Right cardiac atrium (tissue), 5 donors: Measurements from ENCODE around the gene SEL1L. TPM values are rescaled to one million over a fixed set of nuclear protein-coding genes. Genes with fewer than 3 reads are reported as not detected.
"Not testable (repeated sequence)": the region's sequence is repeated elsewhere in the genome, so short reads cannot be mapped to it uniquely, and the experiment has no call there.

Experiments used
- ATAC-seq, 2 donors: fragments of 200-7000 bp; cut with Tn5 transposase; one replicate each; pipeline versions ENCODE4 v1.8.0 to v1.9.1; 2020; ENCODE audit warnings: moderate library complexity in 2 of 2, mild to moderate bottlenecking in 1 of 2
- DNase-seq, 3 donors: peaks; one replicate each; pipeline ENCODE4 v3.0.0-alpha.2; 2020
- H3K27ac ChIP-seq: one replicate; pipeline ENCODE4 v1.5.1; 2013; ENCODE audit warnings: mild to moderate bottlenecking, low read length, control low read depth, moderate library complexity
- H3K27me3 ChIP-seq: one replicate; pipeline ENCODE4 v1.6.1; 2013; ENCODE audit not compliant: control insufficient read depth, insufficient read depth
- H3K4me1 ChIP-seq: one replicate; pipeline ENCODE4 v1.6.1; 2013; ENCODE audit warnings: low read length; ENCODE audit not compliant: control insufficient read depth, insufficient read depth
- H3K4me3 ChIP-seq: one replicate; pipeline ENCODE4 v1.5.1; 2013; ENCODE audit warnings: low read length, control low read depth
- H3K9me3 ChIP-seq: one replicate; pipeline ENCODE4 v1.6.1; 2013; ENCODE audit warnings: low read length; ENCODE audit not compliant: control insufficient read depth
- WGBS: extraction: QIAGEN DNeasy Blood & Tissue Kit; methylation state at CpG from one replicate; pipeline ENCODE4 v1.1.7; 2013; 5-methylcytosine and 5-hydroxymethylcytosine counted together
- intact Hi-C, 4 donors: fragments of 100-400 bp; cut with DNase I; formaldehyde crosslinking; loops; one replicate each; pipeline versions ENCODE4 v1.11.0 to v1.14.0; 2022 to 2023
- polyA plus RNA-seq: library from polyadenylated mRNA; stranded (reverse); fragments of 200-250 nt; gene quantifications from one replicate; pipeline ENCODE4 v1.2.3, GENCODE V29; 2013
- total RNA-seq, 4 donors: library from RNA; stranded (reverse); fragmentation: NEBNext Ultra II Directional; extraction: Animal tissue kit (Norgen Biotek cat#: 25700); gene quantifications; one replicate each; pipeline ENCODE4 v1.2.1, GENCODE V29; 2021
- donor health status: healthy with polysubstance abuse.
- donor health status: DM: no; HTN: yes; CAD: no.
- donor health status: DM: no; HTN: no; CAD: no.
- donor health status: DM: no; HTN: yes; CAD: no; lungs with severe emphysema.
- donor health status: DM: yes; HTN: yes; CAD: no.

The SEL1L gene
- total and polyA plus RNA-seq, 5 donors = 13.9 to 77.7 (median 61.7) TPM

DNA sequence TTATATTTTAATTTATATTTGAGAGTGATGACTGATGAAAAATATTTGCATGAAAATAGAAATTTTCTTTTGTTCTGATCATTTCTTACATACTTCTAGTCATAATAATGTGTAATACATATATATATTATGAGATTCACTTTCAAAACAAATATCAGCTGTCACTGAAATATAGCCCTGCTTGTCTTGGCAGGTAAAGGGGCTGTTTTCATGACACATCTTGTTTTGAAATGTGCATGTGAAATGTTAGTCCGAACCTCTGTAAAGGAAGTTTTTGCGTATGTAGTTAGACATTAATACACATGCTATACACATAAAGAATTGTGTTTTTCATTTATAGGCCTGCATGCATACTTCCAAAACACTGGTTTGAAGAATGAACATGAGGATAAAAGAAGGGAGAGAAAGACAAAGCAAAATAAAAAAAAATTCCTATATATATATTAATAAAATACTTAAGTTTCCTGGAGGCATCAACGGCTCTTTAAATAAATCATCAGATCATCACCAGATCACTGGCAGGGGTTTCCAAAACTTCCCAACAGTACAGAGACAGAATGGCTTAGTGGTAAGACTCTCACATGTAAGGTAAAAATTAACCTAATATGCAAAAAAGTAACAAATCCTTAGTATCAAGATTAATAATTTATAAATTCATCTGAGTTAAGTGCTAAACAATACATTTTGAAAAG, 60.1 kb downstream of the SEL1L start:
- Histone ChIP-seq H3K4me1 (no peaks in the 10 kb centered on the region), H3K4me3 (no peak overlapping the region), H3K27me3 (no peaks in the 10 kb centered on the region), H3K27ac (no peak overlapping the region), H3K9me3 (no peaks in the 10 kb centered on the region)
- intact Hi-C loops = no loop called here
- WGBS = 77% methylated on average over 3 of the region's 3 CpGs
- DNase-seq = no peak
- no peak for ATAC-seq

DNA sequence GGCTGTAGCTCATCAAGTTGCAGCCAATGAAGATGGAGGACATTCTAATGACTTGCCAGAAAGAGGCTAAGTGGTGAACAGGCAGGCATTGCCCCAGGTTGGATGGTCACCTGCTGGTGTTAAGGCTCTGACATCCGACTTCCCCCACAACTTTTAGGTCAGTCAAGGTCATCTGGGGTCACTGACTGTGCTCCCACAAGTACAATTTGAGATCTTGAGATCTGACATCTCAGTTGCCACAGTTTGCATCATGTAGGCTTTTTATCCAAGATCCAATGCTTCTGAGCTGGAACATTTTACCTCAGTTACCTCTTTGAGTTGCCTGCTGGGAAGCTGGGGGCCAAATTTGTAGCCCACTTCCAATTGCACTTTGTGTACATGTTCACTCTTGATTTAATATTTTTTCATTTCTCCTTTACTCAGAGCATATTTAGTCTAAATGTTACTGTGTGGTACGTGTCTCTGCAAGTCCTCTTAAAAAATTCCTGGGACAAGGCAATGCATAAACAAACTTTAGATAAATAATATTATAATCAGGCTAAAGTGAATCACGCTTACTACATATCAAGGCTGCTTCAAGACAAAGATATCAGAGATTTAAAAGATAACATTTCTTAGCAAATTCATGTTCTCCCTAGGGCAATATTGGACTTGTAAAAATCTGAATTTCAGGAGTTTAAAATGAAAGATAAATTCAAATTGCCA, 61.4 kb downstream of the SEL1L start:
- intact Hi-C loops = no loop called here
- ATAC-seq = no peak
- Histone ChIP-seq H3K27me3 (no peaks in the 10 kb centered on the region), H3K4me1 (no peaks in the 10 kb centered on the region), H3K27ac (no peak overlapping the region), H3K4me3 (no peak overlapping the region), H3K9me3 (no peaks in the 10 kb centered on the region)
- no peak for DNase-seq
- 85% methylated on average over 3 of the region's 3 CpGs for WGBS

DNA sequence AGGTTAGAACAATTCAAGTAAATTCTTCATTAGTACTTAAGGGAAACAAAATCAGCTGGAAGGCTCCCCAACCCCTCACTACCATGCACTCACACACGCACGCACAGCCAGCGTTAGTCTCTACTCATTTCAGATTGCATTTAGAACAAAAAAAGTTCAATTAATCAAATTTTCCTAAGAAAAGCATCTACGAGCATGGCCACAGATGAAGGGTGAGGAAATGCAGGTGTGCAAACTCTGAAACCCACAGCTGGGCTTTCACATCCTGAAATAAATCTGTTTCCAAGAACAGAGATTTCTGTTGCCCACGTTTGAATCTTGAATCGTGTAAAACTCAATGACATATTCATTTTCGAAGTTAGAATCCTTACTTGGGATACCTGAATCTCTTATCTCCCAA, 62.6 kb downstream of the SEL1L start:
- Histone ChIP-seq H3K4me3 (no peak overlapping the region), H3K27ac (no peak overlapping the region), H3K27me3 (no peaks in the 10 kb centered on the region), H3K9me3 (no peaks in the 10 kb centered on the region), H3K4me1 (no peaks in the 10 kb centered on the region)
- 74% methylated on average over 7 of the region's 7 CpGs for WGBS
- DNase-seq = no peak
- ATAC-seq = no peak
- intact Hi-C loops = no loop called here

DNA sequence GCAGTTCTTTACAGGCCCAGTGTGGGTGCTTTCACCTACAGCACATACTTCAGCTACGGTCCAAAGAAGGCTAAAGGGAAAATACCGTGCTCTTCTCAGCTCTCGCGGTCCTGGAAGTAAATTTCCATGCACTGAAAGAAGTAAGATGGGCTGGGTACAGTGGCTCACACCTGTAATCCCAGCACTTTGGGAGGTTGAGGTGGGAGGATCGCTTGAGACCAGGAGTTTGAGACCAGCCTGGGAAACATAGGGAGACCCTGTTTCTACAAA, 63.2 kb downstream of the SEL1L start:
- H3K9me3 ChIP-seq, DNase-seq, H3K27me3 ChIP-seq, H3K4me3 ChIP-seq, intact Hi-C loops, ATAC-seq, H3K27ac ChIP-seq, H3K4me1 ChIP-seq: not testable (repeated sequence)
- 96% methylated on average over 5 of the region's 5 CpGs for WGBS

DNA sequence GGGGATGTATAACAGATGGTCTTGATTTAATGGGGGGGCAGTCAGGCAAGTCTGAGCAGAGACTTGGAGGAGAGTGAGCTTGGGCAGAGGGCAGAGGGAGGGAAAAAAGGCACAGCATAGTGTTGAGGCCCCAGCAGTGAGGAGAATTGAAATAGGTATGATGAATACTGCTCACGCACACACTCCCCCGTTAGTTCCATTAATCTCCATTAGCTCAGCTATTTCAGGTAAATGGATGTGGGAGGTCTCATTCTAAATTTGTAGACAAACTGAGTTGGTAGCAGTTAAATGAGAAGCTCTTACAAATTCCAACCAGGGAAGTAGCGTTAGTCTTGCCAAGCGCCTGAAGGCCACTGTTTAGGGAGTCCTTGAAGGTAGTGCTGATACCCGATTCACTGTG, 66.8 kb downstream of the SEL1L start:
- Histone ChIP-seq H3K9me3 (no peaks in the 10 kb centered on the region), H3K27me3 (no peaks in the 10 kb centered on the region), H3K27ac (no peak overlapping the region), H3K4me3 (no peak overlapping the region), H3K4me1 (no peaks in the 10 kb centered on the region)
- WGBS = 86% methylated on average over 5 of the region's 5 CpGs
- ATAC-seq = no peak
- intact Hi-C loops = loop anchor here in 1 of 4 donors (5.0 kb wide), 1 partner anchor 200 kb away; no protein-coding TSS in a partner anchor
- DNase-seq = no peak

DNA sequence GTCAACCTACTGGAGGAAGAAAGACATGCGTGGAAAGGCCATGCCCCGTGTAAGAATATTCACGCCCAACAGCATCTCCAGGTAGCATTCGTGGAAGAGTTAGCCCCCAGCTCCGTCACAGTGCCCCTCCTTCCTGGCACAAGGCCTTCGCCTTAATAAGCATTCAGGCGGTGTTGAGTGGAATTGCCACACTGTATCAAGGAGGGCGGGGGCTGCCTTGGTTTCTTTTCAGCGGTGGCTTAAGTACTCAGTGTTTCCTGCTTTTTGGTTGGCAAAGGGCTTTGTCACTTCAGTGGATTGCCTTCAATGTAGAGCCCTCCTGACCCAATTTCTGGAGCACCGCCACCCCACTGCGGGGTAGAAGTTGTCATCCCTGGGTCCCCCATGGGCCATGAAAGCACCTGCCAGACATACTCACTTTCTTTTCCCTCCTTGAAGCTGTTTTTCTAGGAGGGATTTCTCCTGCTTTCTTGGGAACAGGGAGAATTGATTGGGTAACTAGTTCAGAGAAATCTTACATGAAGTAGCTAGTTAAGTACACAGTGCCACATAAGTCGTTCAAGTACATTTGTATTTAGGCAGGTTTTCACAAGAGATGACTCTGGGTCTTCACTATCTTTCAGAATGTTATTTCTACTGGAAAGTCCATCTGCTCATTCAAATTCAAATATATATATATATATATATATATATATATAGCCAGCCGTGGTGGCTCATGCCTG, 68.0 kb downstream of the SEL1L start:
- ATAC-seq (no peak), DNase-seq (peak in 1 of 3 donors; percentile 45)
- H3K27ac ChIP-seq = no peak overlapping the region
- H3K4me3 ChIP-seq = no peak overlapping the region
- 85% methylated on average over 13 of the region's 13 CpGs for WGBS
- no peaks in the 10 kb centered on the region for H3K4me1 ChIP-seq
- intact Hi-C loops = loop anchor here in 1 of 4 donors (5.0 kb wide), 1 partner anchor 198 kb away; no protein-coding TSS in a partner anchor
- no peaks in the 10 kb centered on the region for H3K9me3 ChIP-seq
- H3K27me3 ChIP-seq = no peaks in the 10 kb centered on the region

DNA sequence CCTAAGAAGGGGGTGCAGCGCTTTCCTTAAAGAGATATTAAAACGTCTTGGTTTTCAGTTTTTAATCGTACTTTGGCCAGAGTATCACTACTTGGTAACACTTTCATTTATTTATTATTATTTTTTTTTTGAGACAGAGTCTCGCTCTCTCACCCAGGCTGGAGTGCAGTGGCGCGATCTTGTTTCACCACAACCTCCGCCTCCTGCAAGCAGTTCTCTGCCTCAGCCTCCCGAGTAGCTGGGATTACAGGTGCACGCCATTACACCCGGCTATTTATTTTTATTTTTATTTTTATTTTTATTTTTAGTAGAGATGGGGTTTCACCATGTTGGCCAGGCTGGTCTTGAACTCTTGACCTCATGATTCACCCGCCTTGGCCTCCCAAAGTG, 68.7 kb downstream of the SEL1L start:
- not testable (repeated sequence) for H3K27ac ChIP-seq, ATAC-seq, H3K4me1 ChIP-seq, H3K9me3 ChIP-seq, H3K27me3 ChIP-seq
- WGBS = 43% methylated on average over 11 of the region's 11 CpGs
- DNase-seq = peak in 1 of 3 donors; percentile 17
- peak overlapping the region; percentile 49 for H3K4me3 ChIP-seq
- intact Hi-C loops = loop anchor here in 1 of 4 donors (5.0 kb wide), 1 partner anchor 198 kb away; no protein-coding TSS in a partner anchor

DNA sequence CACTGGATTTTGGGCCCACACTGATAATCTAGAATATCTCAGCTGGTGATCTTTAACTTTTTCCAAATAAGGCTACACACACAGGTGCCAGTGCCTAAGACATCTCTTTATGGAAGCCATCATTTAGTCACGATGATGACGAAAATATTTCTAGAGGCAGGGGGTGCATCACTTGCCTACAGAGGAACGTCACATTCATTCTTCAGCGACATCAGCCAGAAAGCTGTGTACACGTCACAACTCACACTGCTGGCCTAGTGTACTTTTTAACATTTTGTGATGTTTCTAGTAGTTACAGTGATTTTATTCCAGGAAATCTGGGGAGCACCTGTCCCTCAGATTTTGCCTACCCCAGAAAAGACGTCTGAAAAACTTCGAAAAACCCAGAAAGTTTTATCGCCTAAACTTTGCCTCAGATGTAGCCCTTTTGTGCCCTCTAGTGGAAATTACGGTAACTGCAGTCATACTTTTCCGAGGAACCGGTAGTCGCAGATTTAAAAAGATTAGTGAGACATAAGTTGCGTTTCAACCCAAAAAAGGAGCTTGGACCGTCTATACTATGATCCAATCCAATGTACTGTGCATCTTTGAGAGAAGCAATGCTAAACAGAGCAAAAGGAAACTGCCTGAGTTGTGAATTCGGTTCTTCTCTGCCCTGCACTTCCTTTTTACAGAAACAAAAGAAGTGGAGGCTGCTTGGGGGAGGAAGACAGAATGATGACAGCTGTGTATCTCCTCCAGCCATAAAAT, 69.2 kb downstream of the SEL1L start:
- Histone ChIP-seq H3K9me3 (no peaks in the 10 kb centered on the region), H3K27me3 (no peaks in the 10 kb centered on the region), H3K4me3 (peak overlapping the region; percentile 49), H3K27ac (no peak overlapping the region), H3K4me1 (no peaks in the 10 kb centered on the region)
- WGBS = 15% methylated on average over 15 of the region's 15 CpGs
- intact Hi-C loops = loop anchor here in 2 of 4 donors (5.0 kb wide), 2 partner anchors 192 to 197 kb away; no protein-coding TSS in a partner anchor
- ATAC-seq = peak; percentile 33 to 42
- DNase-seq = peak in 1 of 3 donors; percentile 9

DNA sequence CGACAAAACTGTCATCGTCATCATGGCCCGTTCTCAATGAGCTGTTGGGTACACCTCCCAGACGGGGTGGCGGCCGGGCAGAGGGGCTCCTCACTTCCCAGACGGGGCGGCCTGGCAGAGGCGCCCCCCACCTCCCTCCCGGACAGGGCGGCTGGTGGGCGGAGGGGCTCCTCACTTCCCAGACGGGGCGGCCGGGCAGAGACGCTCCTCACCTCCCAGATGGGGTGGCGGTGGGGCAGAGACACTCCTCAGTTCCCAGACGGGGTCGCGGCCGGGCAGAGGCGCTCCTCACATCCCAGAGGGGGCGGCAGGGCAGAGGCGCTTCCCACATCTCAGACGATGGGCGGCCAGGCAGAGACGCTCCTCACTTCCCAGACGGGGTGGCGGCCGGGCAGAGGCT, 71.3 kb downstream of the SEL1L start:
- 96% methylated on average over 30 of the region's 30 CpGs for WGBS
- not testable (repeated sequence) for H3K4me3 ChIP-seq, ATAC-seq, H3K27me3 ChIP-seq, H3K27ac ChIP-seq, H3K4me1 ChIP-seq, H3K9me3 ChIP-seq
- intact Hi-C loops = loop anchor here in 1 of 4 donors (5.0 kb wide), 1 partner anchor 190 kb away; no protein-coding TSS in a partner anchor
- DNase-seq = peak in 1 of 3 donors; percentile 38

DNA sequence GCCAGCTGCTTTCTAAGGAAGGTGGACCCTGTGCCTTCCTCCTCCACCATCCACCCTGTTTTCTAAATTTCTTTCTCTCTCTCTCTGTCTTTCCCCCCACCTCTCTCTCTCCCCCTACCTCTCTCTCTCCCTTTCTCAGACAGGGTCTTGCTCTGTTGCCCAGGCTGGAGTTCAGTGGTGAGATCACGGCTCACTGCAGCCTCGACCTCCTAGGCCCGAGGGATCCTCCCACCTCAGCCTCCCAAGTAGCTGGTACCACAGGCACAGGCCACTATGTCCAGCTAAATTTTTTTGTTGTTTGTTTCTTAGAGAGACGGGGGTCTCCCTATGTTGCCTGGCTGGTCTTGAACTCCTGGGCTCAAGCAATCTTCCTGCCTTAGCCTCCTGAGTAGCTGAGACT, 73.7 kb downstream of the SEL1L start:
- DNase-seq (no peak), ATAC-seq (no peak)
- Histone ChIP-seq H3K9me3 (no peaks in the 10 kb centered on the region), H3K27me3 (no peaks in the 10 kb centered on the region), H3K4me1 (no peaks in the 10 kb centered on the region), H3K27ac (no peak overlapping the region), H3K4me3 (no peak overlapping the region)
- WGBS = 91% methylated on average over 4 of the region's 4 CpGs
- intact Hi-C loops = loop anchor here in 1 of 4 donors (5.0 kb wide), 1 partner anchor 188 kb away; no protein-coding TSS in a partner anchor
